HepG2 (cell line): ENCODE data around the gene PXDC1. TPM values are rescaled to one million over a fixed set of nuclear protein-coding genes. Genes with fewer than 3 reads are reported as not detected.
A peak's percentile ranks its signal among the peaks of the same experiment; 100 is the strongest.

Experiments used
- BHLHE40 ChIP-seq: IDR thresholded peaks from 2 replicates; pipeline ENCODE4 v1.6.1; 2011; ENCODE audit warnings: low read length, improper control_type of control experiment
- FOXA3 ChIP-seq: IDR thresholded peaks from 2 replicates; pipeline ENCODE4 v1.6.1; 2016; ENCODE audit warnings: missing genetic modification reagents, missing compliant biosample characterization
- HNF1A ChIP-seq, 2 experiments: sonication (generic) in 1 of 2; formaldehyde crosslinking in 1 of 2; IDR thresholded peaks; 2 replicates each; pipeline versions ENCODE4 v1.4.0 to v1.6.1; 2016 to 2020; ENCODE audit warnings: borderline replicate concordance in 1 of 2, low read depth in 1 of 2, mild to moderate bottlenecking in 1 of 2, missing genetic modification reagents in 1 of 2
- HOXA5 ChIP-seq: sonication (generic); formaldehyde crosslinking; IDR thresholded peaks from 2 replicates; pipeline ENCODE4 v1.4.0; 2020; ENCODE audit warnings: missing genetic modification reagents
- JDP2 ChIP-seq: sonication (generic); formaldehyde crosslinking; IDR thresholded peaks from 2 replicates; pipeline ENCODE4 v1.8.1; 2022; ENCODE audit warnings: missing genetic modification reagents, borderline replicate concordance
- MED8 ChIP-seq: sonication (generic); formaldehyde crosslinking; IDR thresholded peaks from 2 replicates; pipeline ENCODE4 v1.8.1; 2023; ENCODE audit warnings: mild to moderate bottlenecking, missing genetic modification reagents; ENCODE audit not compliant: insufficient replicate concordance
- NFE2L1 ChIP-seq: sonication (generic); formaldehyde crosslinking; IDR thresholded peaks from 2 replicates; pipeline ENCODE4 v1.4.0; 2020; ENCODE audit warnings: missing genetic modification reagents, mild to moderate bottlenecking, borderline replicate concordance
- NFKB2 ChIP-seq: sonication (generic); formaldehyde crosslinking; IDR thresholded peaks from 2 replicates; pipeline ENCODE4 v1.4.0; 2020; ENCODE audit warnings: missing genetic modification reagents, borderline replicate concordance
- PHF8 ChIP-seq: sonication (generic); formaldehyde crosslinking; IDR thresholded peaks from 2 replicates; pipeline ENCODE4 v1.5.0; 2020; ENCODE audit warnings: missing genetic modification reagents
- RARG ChIP-seq: sonication (generic); formaldehyde crosslinking; IDR thresholded peaks from 2 replicates; pipeline ENCODE4 v1.4.0; 2020; ENCODE audit warnings: low read depth, mild to moderate bottlenecking, missing genetic modification reagents
- RCOR2 ChIP-seq: IDR thresholded peaks from 2 replicates; pipeline ENCODE4 v1.6.1; 2016; ENCODE audit warnings: missing biosample characterization, missing genetic modification reagents
- ZBTB3 ChIP-seq: sonication (generic); formaldehyde crosslinking; IDR thresholded peaks from 2 replicates; pipeline ENCODE4 v1.4.0; 2020; ENCODE audit warnings: low read depth, mild to moderate bottlenecking, moderate library complexity, missing genetic modification reagents, borderline replicate concordance
- ZNF136 ChIP-seq: sonication (generic); formaldehyde crosslinking; IDR thresholded peaks from 2 replicates; pipeline ENCODE4 v1.8.1; 2022; ENCODE audit warnings: low read depth, mild to moderate bottlenecking, moderate library complexity, missing genetic modification reagents
- ZNF207 ChIP-seq: fragments of 450-650 bp; IDR thresholded peaks from 2 replicates; pipeline ENCODE4 v1.6.1; 2016; ENCODE audit warnings: antibody characterized with exemption, borderline replicate concordance
- ZNF225 ChIP-seq: sonication (generic); formaldehyde crosslinking; IDR thresholded peaks from 2 replicates; pipeline ENCODE4 v1.4.0; 2020; ENCODE audit warnings: mild to moderate bottlenecking, missing genetic modification reagents
- ZNF446 ChIP-seq: sonication (generic); formaldehyde crosslinking; IDR thresholded peaks from 2 replicates; pipeline ENCODE4 v1.5.0; 2020; ENCODE audit warnings: mild to moderate bottlenecking, missing genetic modification reagents
- ZNF768 ChIP-seq: sonication (generic); formaldehyde crosslinking; IDR thresholded peaks from 2 replicates; pipeline ENCODE4 v1.4.0; 2020; ENCODE audit warnings: missing genetic modification reagents
- ZNF782 ChIP-seq: sonication (generic); formaldehyde crosslinking; IDR thresholded peaks from 2 replicates; pipeline ENCODE4 v1.4.0; 2020; ENCODE audit warnings: missing genetic modification reagents, mild to moderate bottlenecking, borderline replicate concordance
- ZNF788 ChIP-seq: sonication (generic); formaldehyde crosslinking; IDR thresholded peaks from 2 replicates; pipeline ENCODE4 v1.5.0; 2020; ENCODE audit warnings: mild to moderate bottlenecking, missing genetic modification reagents, borderline replicate concordance
- polyA plus RNA-seq, 8 experiments: library from polyadenylated mRNA; depleted of rRNA in 3 of 8; stranded (reverse) in 7 of 8; unstranded in 1 of 8; fragments of >200 nt; fragmentation: Illumina TruSeq in 4 of 8; extraction: Trizol in 4 of 8; gene quantifications; 2 replicates each; pipeline versions ENCODE4 v1.2.1 to v1.2.3, GENCODE V29; 2011 to 2016; ENCODE audit warnings: low read depth in 4 of 8, missing spikeins in 1 of 8, mixed read lengths in 1 of 8; ENCODE audit not compliant: insufficient read depth in 1 of 8
- total RNA-seq, 5 experiments: library from RNA; depleted of rRNA; stranded (reverse); fragments of >200 nt; fragmentation: Illumina TruSeq; extraction: Trizol; gene quantifications; 2 replicates each; pipeline ENCODE4 v1.2.3, GENCODE V29; 2016; ENCODE audit warnings: low read depth in 1 of 5
- TF ChIP-seq, protein P1 (sequence below): sonication (generic); formaldehyde crosslinking; conservative IDR thresholded peaks from 2 replicates; pipeline ENCODE4 v1.8.1; 2023; ENCODE audit warnings: missing genetic modification reagents
- TF ChIP-seq, protein P2 (sequence below): sonication (generic); formaldehyde crosslinking; IDR thresholded peaks from 2 replicates; pipeline ENCODE4 v1.4.0; 2020; ENCODE audit warnings: missing genetic modification reagents
- TF ChIP-seq, protein P3 (sequence below): sonication (generic); IDR thresholded peaks from 2 replicates; pipeline ENCODE4 v1.6.1; 2016; ENCODE audit warnings: low read depth, borderline replicate concordance

Gene PXDC1
- total and polyA plus RNA-seq, 2 of the 13 experiments (the other 11 are each of a cell fraction or from before 2014, with no cell fraction given) = 32.4 to 34.7 TPM

DNA sequence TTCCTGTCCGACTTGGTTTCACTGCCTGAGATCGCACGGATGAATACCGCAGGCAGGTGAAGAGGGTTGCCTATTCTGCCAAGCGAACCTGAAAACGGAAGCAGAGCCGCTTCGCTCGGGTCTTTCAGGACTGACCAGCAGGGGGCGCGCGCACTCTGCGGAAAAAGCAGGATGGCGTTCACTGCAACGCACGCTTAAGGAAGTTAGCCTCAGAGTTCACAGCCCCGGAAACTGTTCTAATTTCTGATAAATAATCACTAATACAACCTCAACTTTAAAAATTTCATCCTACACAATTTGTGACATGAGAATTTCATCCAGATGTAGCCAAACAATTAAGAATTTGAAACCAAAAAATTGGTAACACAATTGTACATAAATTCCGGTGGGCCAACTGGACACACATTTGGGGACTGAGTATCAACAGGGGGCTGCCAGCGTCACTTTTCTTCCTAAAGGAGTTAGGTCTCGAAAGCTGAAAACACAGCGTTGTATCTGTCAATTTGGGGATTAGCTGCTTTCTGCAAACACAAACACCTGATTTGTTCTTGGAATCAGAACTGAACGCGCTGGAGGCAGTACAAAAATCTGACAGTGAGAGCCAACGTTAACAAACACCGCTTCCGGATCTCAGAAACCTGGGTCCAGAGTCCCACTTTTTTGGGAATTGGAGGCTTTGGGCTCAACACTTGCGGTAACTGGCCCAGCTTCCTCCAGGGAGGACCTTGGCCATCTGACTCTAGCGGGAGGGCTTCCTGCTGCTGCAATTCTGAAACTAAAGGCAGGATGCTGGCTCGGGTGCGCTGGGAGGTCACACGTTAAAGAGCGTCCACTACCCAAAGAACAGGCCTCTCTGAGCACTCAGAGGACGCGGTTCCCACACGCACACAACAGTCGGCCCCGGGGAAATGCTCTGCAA lies 8.8 kb downstream of the PXDC1 start (continued):
- peak; percentile 20 for TF ChIP-seq FOXA3 (CRISPR knock-in tag)
- peak; percentile 32; the same call in 1 of the 2 replicates for TF ChIP-seq ZNF136 (CRISPR knock-in tag)
- TF ChIP-seq, protein P1, sequence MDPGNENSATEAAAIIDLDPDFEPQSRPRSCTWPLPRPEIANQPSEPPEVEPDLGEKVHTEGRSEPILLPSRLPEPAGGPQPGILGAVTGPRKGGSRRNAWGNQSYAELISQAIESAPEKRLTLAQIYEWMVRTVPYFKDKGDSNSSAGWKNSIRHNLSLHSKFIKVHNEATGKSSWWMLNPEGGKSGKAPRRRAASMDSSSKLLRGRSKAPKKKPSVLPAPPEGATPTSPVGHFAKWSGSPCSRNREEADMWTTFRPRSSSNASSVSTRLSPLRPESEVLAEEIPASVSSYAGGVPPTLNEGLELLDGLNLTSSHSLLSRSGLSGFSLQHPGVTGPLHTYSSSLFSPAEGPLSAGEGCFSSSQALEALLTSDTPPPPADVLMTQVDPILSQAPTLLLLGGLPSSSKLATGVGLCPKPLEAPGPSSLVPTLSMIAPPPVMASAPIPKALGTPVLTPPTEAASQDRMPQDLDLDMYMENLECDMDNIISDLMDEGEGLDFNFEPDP (CRISPR knock-in tag) = no peak
- no peak for TF ChIP-seq HNF1A (IDR thresholded peaks at IDR 0.05; ENCODE audit: low read depth)
- TF ChIP-seq HNF1A (CRISPR knock-in tag; IDR thresholded peaks at IDR 0.05; ENCODE audit: borderline replicate concordance) = no peak
- no peak for TF ChIP-seq RCOR2 (CRISPR knock-in tag)
- peak; percentile 89 for TF ChIP-seq ZNF788
- TF ChIP-seq, protein P2, sequence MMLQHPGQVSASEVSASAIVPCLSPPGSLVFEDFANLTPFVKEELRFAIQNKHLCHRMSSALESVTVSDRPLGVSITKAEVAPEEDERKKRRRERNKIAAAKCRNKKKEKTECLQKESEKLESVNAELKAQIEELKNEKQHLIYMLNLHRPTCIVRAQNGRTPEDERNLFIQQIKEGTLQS = no peak
- TF ChIP-seq BHLHE40 = peak; percentile 30; the same call in 1 of the 2 replicates
- TF ChIP-seq ZNF446 (CRISPR knock-in tag) = 0 out of 2 replicates have a peak, but pooled peaks have one; percentile 41
- no peak for TF ChIP-seq RARG (CRISPR knock-in tag)
- TF ChIP-seq PHF8 (CRISPR knock-in tag) = no peak; the same call in none of the 2 replicates
- TF ChIP-seq ZNF782 (CRISPR knock-in tag) = no peak; the same call in 1 of the 2 replicates
- no peak for TF ChIP-seq ZNF225 (CRISPR knock-in tag)
- TF ChIP-seq, protein P3, sequence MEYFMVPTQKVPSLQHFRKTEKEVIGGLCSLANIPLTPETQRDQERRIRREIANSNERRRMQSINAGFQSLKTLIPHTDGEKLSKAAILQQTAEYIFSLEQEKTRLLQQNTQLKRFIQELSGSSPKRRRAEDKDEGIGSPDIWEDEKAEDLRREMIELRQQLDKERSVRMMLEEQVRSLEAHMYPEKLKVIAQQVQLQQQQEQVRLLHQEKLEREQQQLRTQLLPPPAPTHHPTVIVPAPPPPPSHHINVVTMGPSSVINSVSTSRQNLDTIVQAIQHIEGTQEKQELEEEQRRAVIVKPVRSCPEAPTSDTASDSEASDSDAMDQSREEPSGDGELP = peak; percentile 64; the same call in 1 of the 2 replicates
- TF ChIP-seq NFKB2 = peak; percentile 30; the same call in 1 of the 2 replicates
- peak; percentile 47; the same call in 1 of the 2 replicates for TF ChIP-seq ZNF768 (CRISPR knock-in tag)
- TF ChIP-seq MED8 (CRISPR knock-in tag) = no peak
- TF ChIP-seq JDP2 = no peak
- TF ChIP-seq HOXA5 (CRISPR knock-in tag) = peak; percentile 62; the same call in 1 of the 2 replicates
- no peak for TF ChIP-seq ZNF207
- no peak for TF ChIP-seq NFE2L1 (CRISPR knock-in tag)
- TF ChIP-seq ZBTB3 (CRISPR knock-in tag) = no peak
